GM19023 (cell line): ENCODE data around the gene HLCS.
"Not testable (repeated sequence)": the region's sequence is repeated elsewhere in the genome, so short reads cannot be mapped to it uniquely, and the experiment has no call there.

Source experiments
- ATAC-seq: cut with Tn5 transposase; IDR thresholded peaks from one replicate; pipeline ENCODE4 v1.9.1; 2021; ENCODE audit warnings: mild to moderate bottlenecking, moderate library complexity; ENCODE audit not compliant: unreplicated experiment

The HLCS gene

GRCh38 chr21:36959020-36959835, 7.2 kb downstream of the HLCS start:
- ATAC-seq = no peak

- no peak for ATAC-seq
Observed at GRCh38 chr21:36955783-36956182, 10.7 kb downstream of the HLCS start.

DNA sequence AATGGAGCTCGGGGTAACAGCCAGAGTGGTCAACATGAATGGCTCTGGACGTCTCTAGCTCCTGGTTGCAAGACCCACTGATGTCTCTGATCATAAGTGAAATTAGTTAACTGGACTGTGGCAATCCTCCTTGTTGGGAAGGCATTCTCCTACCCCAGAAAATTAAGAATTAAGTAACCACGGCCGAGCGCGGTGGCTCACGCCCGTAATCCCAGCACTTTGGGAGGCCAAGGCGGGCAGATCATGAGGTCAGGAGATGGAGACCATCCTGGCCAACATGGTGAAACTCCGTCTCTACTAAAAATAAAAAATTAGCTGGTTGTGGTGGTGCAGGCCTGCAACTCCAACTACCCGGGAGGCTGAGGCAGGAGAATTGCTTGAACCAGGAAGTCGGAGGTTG, 14.1 kb downstream of the HLCS start:
- not testable (repeated sequence) for ATAC-seq

DNA sequence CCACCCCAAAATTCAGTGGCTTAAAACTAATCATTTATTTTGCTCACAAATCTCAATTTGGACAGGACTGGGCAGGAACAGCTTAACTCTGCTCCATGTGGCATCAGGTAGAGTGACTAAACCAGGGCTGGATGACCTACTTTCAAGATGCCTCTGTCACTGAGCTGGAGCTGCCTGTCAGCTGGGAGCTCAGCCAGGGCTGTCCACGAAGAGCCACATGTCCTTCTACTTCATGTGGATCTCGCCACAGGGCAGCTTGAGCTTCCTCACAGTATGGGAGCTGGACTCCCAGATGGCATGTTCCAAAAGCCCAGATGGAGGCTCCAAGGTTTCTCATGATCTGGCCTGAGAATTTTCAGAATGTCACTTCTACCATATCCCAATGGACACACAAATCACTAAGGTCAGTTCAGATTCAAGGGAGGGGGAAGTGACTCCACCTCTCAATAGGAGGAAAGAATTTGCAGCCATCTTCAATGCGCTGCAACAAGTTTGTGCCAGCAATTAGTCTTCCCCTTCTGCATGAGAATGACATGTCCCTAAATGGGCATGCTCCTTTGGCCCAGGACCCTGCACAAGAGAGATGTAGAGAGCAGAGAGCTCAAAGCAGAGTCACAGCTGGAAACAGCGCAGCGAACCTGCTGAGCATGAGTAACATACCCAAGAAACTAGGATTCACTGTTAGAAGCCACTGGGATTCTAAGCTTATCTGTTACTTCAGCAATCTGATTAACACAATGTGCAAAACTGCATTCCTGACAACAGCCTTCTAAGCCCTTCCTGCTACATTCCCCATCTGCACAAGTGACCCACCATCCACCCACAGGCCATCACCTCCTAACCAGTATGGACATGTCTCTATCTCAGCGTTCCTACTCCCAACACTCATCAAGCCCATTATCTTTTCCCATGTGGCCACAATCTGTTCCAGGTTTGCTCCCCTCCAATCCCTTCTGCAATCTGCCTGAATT, 17.0 kb downstream of the HLCS start:
- no peak for ATAC-seq

- ATAC-seq = no peak
Observed at GRCh38 chr21:36948686-36949085, 17.8 kb downstream of the HLCS start.

GRCh38 chr21:36946949-36947356, 19.5 kb downstream of the HLCS start:
- ATAC-seq = no peak

DNA sequence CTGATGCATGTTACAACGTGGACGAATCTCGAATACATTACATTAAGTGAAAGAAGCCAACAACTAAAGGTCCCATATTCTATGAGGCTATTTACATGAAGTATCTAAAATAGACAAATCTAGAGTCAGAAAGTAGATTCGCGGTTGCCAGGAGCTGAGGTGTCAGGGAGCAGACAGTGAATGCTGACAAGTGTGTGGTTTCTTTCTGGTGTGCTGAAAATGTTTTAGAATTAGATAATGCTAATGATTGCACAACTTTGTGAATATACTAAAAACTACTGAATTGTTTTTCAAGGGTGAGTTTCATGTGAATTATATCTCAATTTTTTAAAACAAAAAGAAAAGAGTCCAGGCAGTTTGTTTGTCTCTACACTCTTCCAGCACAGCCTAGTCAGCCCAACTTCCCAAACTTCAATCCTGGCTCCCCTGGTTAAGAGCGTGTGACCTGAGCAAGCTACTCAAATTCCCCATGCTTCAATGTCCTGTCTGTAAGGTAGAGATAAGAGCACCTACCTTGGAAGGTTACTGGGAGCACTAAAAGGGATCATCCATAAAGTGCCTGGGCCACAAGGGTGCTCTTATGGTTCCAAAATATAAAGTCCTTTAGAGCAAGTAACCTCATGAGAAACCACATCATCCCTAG, 20.9 kb downstream of the HLCS start:
- no peak for ATAC-seq

- ATAC-seq = no peak
Observed at GRCh38 chr21:36936361-36937135, 29.9 kb downstream of the HLCS start.

DNA sequence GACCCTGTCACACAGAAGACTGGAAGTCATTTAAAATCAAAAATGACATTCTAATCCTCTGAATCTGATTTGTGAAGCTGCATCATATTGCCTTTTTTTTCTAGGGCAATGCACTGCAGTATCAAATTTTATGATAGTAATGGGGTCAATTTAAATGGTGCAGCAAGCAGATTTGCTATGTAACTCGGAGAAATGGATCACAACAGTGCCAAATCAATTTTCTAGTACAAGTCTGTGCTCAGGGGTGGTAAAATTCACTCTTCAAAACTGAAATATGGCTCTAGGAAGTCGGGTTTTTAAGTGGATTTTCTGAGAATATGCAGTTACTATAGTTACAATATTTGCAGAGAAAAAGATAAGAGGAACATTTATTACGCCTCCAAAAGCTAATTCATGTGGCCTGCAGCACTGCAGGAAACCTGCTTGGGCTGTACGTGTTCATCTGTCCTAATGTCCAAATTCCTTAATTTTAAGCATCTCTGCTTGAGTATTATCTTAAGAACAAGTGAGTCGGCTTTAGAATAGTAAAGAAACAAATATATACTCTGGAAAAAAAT, 31.5 kb downstream of the HLCS start:
- no peak for ATAC-seq

DNA sequence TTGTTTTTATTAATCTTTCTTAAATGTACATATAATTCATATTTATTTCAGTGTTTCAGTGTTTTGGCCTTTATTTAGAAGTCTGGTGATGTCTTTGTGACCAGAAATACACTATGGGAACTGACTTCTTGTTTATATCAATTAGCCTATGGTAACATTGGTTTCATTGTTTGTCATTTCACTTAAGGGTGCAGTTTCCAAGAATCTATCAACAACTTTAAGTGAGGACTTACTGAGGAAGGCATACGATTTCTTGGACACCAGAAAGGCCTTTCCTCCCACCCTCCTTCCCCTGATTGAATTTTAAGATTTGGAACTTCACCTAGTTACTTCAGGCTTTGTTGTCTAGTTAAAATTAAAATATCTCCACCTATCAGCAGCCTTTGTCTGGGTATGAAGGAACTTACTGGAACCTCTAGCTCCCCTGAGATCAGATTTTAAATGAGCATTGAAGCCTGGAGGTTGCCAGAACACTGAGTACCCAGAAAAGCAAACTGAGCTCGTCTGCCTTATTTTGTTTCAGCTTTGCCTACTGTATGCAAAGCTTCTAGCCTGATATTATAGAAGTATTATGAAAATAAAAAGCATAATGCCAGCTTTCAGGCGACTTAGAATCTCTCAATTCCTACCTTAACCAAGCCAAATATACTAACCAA, 34.2 kb downstream of the HLCS start:
- no peak for ATAC-seq

DNA sequence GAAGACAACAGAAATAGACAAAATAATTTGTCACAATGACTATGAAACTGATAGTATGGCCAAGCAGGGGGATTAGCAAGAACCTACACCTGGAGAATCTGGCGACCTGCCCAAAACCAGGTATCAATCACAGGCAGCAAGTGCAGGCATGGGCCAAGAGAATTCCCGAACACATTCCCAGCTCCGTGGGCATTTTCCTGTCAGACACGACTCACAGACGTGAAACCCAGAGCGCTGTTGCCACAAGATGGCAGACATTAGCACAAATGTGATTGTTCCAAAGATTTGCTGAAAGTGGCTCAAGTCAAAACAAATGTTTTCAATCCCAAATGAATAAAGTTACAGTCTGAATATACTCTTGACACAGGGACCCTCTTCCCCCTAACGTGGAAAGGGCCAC, 36.8 kb downstream of the HLCS start:
- no peak for ATAC-seq

DNA sequence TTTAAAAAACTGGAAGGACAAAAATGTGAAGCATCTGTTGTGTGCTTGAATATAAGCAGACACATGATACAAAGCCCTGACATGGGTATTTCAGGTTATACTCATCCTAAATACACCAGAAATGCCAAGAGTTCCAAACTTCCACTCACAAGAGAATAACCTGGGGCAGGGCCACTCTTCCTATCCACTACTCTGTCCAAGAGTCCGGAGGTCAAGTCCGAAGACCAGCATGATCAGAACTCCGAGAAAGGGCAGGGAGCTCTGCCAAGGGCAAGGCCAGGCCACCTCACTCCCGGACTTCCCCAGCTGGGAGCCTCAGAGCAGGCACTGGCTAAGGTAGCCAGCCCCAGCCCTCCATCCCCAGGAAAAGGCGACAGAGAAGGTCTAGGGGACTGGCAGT, 37.5 kb downstream of the HLCS start:
- no peak for ATAC-seq

DNA sequence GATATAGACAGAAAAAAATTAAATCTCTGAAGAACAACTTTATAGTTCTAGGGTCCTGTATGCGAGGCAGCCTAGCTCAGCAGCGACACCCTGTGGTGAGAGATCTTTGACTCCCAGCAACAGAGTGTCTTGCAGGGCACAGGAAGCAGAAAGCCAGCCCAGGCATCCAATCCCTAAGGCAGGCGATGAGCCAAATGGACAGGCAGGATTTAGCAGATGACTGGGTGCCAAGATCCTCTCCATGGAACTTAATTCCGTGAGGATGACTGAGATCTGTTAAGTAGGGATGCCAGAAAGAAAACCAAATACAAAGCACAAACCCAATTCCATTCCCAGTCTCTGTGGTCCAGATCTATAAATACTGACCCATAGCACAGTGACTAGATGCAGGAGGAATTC, 38.8 kb downstream of the HLCS start:
- ATAC-seq = no peak

GRCh38 chr21:36926989-36927718, 39.3 kb downstream of the HLCS start:
- ATAC-seq = no peak

- no peak for ATAC-seq
Observed at GRCh38 chr21:36923270-36923669, 43.2 kb downstream of the HLCS start.

DNA sequence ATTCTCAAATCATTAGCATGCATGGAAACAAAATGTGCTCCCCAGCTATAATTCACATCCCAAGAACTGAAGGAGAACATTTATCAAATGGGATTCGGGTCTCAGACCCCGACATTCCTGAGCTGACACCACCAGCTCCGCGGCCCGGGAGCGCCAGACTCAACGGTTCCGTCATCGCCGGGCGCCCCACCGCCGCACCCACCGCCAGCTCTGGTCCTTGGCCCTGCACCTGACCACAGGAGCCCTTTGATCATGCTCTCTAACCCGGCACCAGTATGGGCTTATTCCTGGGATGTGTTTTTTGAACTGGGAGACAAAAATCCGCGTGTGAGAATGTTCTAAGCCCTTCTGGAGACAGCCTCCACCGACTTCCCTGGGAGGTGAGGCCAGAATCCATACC, 43.6 kb downstream of the HLCS start:
- no peak for ATAC-seq

DNA sequence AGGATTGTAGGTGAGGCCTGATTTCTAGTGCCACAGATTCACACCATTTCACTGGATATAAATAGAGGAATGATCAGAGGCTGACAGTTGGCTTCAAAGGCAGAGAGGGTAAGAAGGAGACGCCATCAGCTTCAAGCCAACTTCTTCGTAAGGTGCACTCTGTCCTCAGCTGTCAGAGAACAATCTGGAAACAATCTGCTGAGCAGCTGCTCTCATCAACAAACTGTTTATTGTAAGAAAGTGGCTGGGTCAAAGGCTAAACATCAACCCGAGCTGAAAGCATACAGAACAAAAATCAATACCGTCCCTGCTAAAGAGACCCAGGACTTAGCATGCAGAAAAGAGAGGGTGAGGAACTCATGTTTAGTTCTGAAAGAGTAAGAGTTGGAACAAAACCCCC, 48.2 kb downstream of the HLCS start:
- no peak for ATAC-seq

DNA sequence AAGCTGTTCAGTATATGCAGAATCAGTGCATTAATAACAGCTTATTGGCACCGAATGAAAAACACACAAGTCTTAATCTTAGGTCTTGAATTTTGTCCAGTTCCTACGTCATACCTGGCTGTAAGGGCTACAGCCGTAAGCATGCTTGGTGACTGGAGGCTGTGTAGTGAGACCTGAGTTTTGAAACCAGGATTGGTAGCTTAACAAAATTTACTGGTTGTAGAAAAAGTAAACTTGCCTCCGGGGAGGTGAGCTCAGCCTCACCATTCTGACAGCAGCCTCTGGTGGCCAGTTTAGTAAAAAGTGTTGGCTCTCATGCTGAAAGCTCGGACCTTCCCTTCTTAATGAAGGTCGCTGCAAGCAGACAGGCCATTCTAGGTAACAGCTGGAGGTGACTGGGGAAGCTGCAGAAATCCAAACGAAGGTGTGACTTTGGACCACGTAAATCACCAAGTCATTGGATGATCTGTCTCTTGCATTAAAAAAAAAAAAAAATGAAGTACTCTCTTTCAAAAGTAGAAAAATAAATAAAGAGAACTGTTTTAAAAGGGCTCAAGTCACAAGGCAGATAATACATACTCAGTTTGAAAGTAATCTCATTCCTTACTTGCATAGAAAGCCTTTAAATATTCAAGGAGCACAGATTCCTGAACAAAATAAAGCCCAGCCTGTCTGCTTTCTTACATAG, 48.9 kb downstream of the HLCS start:
- ATAC-seq = no peak

DNA sequence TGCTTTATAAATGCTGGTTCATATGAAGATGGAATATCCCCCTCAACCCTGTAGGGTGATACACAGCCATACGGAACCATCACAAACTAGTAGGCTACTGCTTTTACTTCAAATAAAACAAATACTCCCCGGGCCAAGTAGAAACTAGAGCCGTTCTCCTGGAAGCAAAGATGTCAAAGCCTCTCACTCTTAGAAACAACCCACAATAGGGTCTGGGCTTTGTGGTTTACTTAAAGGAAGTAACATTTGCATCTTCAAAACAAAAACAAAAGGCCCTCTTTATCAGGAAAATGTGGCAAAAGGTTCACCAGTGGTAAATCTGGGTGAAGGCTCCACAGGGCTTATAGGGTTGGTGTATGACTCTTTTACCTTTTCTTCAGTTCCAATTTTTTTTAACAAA, 49.8 kb downstream of the HLCS start:
- ATAC-seq = no peak
